ENCODE results near the gene SPANXN5.
"Not testable (repeated sequence)": the region's sequence is repeated elsewhere in the genome, so short reads cannot be mapped to it uniquely, and the experiment has no call there.

Gene SPANXN5

DNA sequence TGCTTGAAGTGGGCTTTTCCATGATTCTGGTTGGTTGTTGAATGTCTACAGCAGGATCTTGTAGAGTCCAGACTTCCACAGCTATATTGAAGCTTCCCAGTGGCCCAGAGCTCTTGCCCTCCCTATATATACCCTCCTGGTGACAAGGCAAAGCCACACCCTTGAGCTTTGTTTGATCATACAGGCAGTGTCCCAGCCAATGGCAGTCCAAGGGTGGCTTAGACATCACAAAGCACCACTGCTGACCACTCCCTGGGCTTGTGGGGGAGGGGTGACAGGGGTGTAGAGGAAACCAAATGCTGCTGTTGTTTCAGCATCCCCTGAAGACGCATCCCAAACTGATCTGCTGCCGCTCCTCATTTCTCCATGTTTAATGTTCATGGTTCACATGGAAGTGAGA is at the start of gene SPANXN5:
SPANXN5 (minus strand) TSS at position 101 of the 400 bp plus-strand sequence; CDS start at position 22, 79 bp downstream.
- not testable (repeated sequence) for H3K4me3 ChIP-seq (ENCODE audit: low read depth, low read length); DNase-seq (ENCODE audit: low read depth)

- not testable (repeated sequence) for H3K4me3 ChIP-seq (ENCODE audit: low read depth, low read length); DNase-seq (ENCODE audit: low read depth)
These were observed 46.4 kb upstream of the SPANXN5 start for GRCh38 chrX:52843619-52844018.

- H3K4me3 ChIP-seq (ENCODE audit: low read depth, low read length) = no peak overlapping the region
- DNase-seq (ENCODE audit: low read depth) = no peak
- TF ChIP-seq MYC (IDR thresholded peaks at IDR 0.05; ENCODE audit: low read depth, low read length) (no peak), POLR2A (IDR thresholded peaks at IDR 0.05; ENCODE audit: extremely low read depth, insufficient read length) (no peak)
- TF ChIP-seq, protein P1, sequence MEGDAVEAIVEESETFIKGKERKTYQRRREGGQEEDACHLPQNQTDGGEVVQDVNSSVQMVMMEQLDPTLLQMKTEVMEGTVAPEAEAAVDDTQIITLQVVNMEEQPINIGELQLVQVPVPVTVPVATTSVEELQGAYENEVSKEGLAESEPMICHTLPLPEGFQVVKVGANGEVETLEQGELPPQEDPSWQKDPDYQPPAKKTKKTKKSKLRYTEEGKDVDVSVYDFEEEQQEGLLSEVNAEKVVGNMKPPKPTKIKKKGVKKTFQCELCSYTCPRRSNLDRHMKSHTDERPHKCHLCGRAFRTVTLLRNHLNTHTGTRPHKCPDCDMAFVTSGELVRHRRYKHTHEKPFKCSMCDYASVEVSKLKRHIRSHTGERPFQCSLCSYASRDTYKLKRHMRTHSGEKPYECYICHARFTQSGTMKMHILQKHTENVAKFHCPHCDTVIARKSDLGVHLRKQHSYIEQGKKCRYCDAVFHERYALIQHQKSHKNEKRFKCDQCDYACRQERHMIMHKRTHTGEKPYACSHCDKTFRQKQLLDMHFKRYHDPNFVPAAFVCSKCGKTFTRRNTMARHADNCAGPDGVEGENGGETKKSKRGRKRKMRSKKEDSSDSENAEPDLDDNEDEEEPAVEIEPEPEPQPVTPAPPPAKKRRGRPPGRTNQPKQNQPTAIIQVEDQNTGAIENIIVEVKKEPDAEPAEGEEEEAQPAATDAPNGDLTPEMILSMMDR (IDR thresholded peaks at IDR 0.05; ENCODE audit: low read depth, low read length) = no peak
- TF ChIP-seq, protein P2, sequence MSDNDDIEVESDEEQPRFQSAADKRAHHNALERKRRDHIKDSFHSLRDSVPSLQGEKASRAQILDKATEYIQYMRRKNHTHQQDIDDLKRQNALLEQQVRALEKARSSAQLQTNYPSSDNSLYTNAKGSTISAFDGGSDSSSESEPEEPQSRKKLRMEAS (IDR thresholded peaks at IDR 0.05; ENCODE audit: low read depth, low read length) = no peak
These were observed 41.9 kb upstream of the SPANXN5 start for GRCh38 chrX:52839137-52839536.

GRCh38 chrX:52830551-52830950 is 33.3 kb upstream of the SPANXN5 start:
- no peak for TF ChIP-seq POLR2A (IDR thresholded peaks at IDR 0.05; ENCODE audit: extremely low read depth, insufficient read length)
- TF ChIP-seq MYC (IDR thresholded peaks at IDR 0.05; ENCODE audit: low read depth, low read length) = no peak
- TF ChIP-seq, protein P2 (IDR thresholded peaks at IDR 0.05; ENCODE audit: low read depth, low read length) = no peak
- TF ChIP-seq, protein P1 (IDR thresholded peaks at IDR 0.05; ENCODE audit: low read depth, low read length) = no peak
- DNase-seq (ENCODE audit: low read depth) = no peak
- H3K4me3 ChIP-seq (ENCODE audit: low read depth, low read length) = no peak overlapping the region

- TF ChIP-seq MYC (IDR thresholded peaks at IDR 0.05; ENCODE audit: low read depth, low read length) = no peak
- TF ChIP-seq, protein P1 (IDR thresholded peaks at IDR 0.05; ENCODE audit: low read depth, low read length) = no peak
- TF ChIP-seq, protein P2 (IDR thresholded peaks at IDR 0.05; ENCODE audit: low read depth, low read length) = no peak
- TF ChIP-seq POLR2A (IDR thresholded peaks at IDR 0.05; ENCODE audit: extremely low read depth, insufficient read length) = no peak
- no peak for DNase-seq (ENCODE audit: low read depth)
- H3K4me3 ChIP-seq (ENCODE audit: low read depth, low read length) = no peak overlapping the region
These were observed 27.4 kb upstream of the SPANXN5 start for GRCh38 chrX:52824608-52825007.

GRCh38 chrX:52821079-52821760 is 24.0 kb upstream of the SPANXN5 start:
- no peak for DNase-seq (ENCODE audit: low read depth)
- no peak overlapping the region for H3K4me3 ChIP-seq (ENCODE audit: low read depth, low read length)
- TF ChIP-seq POLR2A (IDR thresholded peaks at IDR 0.05; ENCODE audit: extremely low read depth, insufficient read length) = no peak
- no peak for TF ChIP-seq MYC (IDR thresholded peaks at IDR 0.05; ENCODE audit: low read depth, low read length)

- TF ChIP-seq MYC (IDR thresholded peaks at IDR 0.05; ENCODE audit: low read depth, low read length) = no peak
- TF ChIP-seq, protein P2 (IDR thresholded peaks at IDR 0.05; ENCODE audit: low read depth, low read length) = no peak
- TF ChIP-seq POLR2A (IDR thresholded peaks at IDR 0.05; ENCODE audit: extremely low read depth, insufficient read length) = no peak
- TF ChIP-seq, protein P1 (IDR thresholded peaks at IDR 0.05; ENCODE audit: low read depth, low read length) = no peak
- no peak for DNase-seq (ENCODE audit: low read depth)
- no peak overlapping the region for H3K4me3 ChIP-seq (ENCODE audit: low read depth, low read length)
These were observed 22.6 kb upstream of the SPANXN5 start for GRCh38 chrX:52819788-52820187.
